NCI-H460 (cell line): Measurements from ENCODE around the gene TBATA. TPM values are rescaled to one million over a fixed set of nuclear protein-coding genes. Genes with fewer than 3 reads are reported as not detected.

Source experiments
- DNase-seq: peaks from one replicate; pipeline ENCODE4 v3.0.0-alpha.2; 2016; ENCODE audit warnings: low read depth; ENCODE audit errors: extremely low read depth
- total RNA-seq: library from RNA; depleted of rRNA; stranded (reverse); fragments of >200 nt; shearing (Covaris generic); gene quantifications from 2 replicates; pipeline ENCODE4 v1.2.3, GENCODE V29; 2014

TBATA gene
- total RNA-seq, 1 experiment from 2014 or later, result not detected

GRCh38 chr10:70809726-70810125, 24.5 kb upstream of the TBATA start:
- no peak for DNase-seq

GRCh38 chr10:70809011-70809611, 23.9 kb upstream of the TBATA start:
- no peak for DNase-seq

GRCh38 chr10:70807556-70807955, 22.4 kb upstream of the TBATA start:
- DNase-seq, result no peak

GRCh38 chr10:70806841-70807240, 21.7 kb upstream of the TBATA start:
- DNase-seq, result no peak

GRCh38 chr10:70805619-70806215, 20.5 kb upstream of the TBATA start:
- DNase-seq, result no peak

- DNase-seq, result no peak
Measured at GRCh38 chr10:70804421-70804808, 19.2 kb upstream of the TBATA start.

- DNase-seq, result no peak
Measured at GRCh38 chr10:70803775-70804420, 18.7 kb upstream of the TBATA start.

GRCh38 chr10:70801854-70802253, 16.7 kb upstream of the TBATA start:
- no peak for DNase-seq

- DNase-seq, result no peak
Measured at GRCh38 chr10:70799124-70799523, 13.9 kb upstream of the TBATA start.

- DNase-seq, result no peak
Measured at GRCh38 chr10:70797840-70798239, 12.7 kb upstream of the TBATA start.

GRCh38 chr10:70795613-70796012, 10.4 kb upstream of the TBATA start:
- DNase-seq, result no peak

- no peak for DNase-seq
Measured at GRCh38 chr10:70791386-70792039, 6.3 kb upstream of the TBATA start.

GRCh38 chr10:70786799-70787415, 1.7 kb upstream of the TBATA start:
- DNase-seq, result no peak

GRCh38 chr10:70784471-70784870, 706 bp downstream of the TBATA start:
- DNase-seq, result no peak

GRCh38 chr10:70784016-70784415, 1.2 kb downstream of the TBATA start:
- DNase-seq, result no peak

GRCh38 chr10:70782746-70783680, 2.2 kb downstream of the TBATA start:
- no peak for DNase-seq

GRCh38 chr10:70782086-70782745, 3.0 kb downstream of the TBATA start:
- DNase-seq, result no peak

- no peak for DNase-seq
Measured at GRCh38 chr10:70781461-70782051, 3.6 kb downstream of the TBATA start.

GRCh38 chr10:70780772-70781171, 4.4 kb downstream of the TBATA start:
- DNase-seq, result no peak
